Measurements from ENCODE around the gene KCTD11.
"Not testable (repeated sequence)": the region's sequence is repeated elsewhere in the genome, so short reads cannot be mapped to it uniquely, and the experiment has no call there.

GRCh38 chr17:7368599-7368994 is 16.6 kb downstream of the KCTD11 start:
- TF ChIP-seq, protein P1, sequence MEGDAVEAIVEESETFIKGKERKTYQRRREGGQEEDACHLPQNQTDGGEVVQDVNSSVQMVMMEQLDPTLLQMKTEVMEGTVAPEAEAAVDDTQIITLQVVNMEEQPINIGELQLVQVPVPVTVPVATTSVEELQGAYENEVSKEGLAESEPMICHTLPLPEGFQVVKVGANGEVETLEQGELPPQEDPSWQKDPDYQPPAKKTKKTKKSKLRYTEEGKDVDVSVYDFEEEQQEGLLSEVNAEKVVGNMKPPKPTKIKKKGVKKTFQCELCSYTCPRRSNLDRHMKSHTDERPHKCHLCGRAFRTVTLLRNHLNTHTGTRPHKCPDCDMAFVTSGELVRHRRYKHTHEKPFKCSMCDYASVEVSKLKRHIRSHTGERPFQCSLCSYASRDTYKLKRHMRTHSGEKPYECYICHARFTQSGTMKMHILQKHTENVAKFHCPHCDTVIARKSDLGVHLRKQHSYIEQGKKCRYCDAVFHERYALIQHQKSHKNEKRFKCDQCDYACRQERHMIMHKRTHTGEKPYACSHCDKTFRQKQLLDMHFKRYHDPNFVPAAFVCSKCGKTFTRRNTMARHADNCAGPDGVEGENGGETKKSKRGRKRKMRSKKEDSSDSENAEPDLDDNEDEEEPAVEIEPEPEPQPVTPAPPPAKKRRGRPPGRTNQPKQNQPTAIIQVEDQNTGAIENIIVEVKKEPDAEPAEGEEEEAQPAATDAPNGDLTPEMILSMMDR (conservative IDR thresholded peaks at IDR 0.05 in 1 of 2, IDR thresholded peaks at IDR 0.05 in 1 of 2; ENCODE audit: extremely low read depth in 1 of 2, insufficient read depth in 1 of 2, low read depth in 1 of 2, low read length in 2 of 2): not testable (repeated sequence)
- not testable (repeated sequence) for TF ChIP-seq EZH2 (IDR thresholded peaks at IDR 0.05; ENCODE audit: borderline replicate concordance, low read length)
